ENCODE data around the gene MGAT4C.

Gene MGAT4C

GRCh38 chr12:86265329-86265695 lies 9.1 kb upstream of the MGAT4C start:
- no peak for TF ChIP-seq CTCF (IDR thresholded peaks at IDR 0.05; ENCODE audit: borderline replicate concordance, insufficient read depth, low read depth, low read length)
- no peak overlapping the region for H3K4me3 ChIP-seq (ENCODE audit: low read depth, low read length)

DNA sequence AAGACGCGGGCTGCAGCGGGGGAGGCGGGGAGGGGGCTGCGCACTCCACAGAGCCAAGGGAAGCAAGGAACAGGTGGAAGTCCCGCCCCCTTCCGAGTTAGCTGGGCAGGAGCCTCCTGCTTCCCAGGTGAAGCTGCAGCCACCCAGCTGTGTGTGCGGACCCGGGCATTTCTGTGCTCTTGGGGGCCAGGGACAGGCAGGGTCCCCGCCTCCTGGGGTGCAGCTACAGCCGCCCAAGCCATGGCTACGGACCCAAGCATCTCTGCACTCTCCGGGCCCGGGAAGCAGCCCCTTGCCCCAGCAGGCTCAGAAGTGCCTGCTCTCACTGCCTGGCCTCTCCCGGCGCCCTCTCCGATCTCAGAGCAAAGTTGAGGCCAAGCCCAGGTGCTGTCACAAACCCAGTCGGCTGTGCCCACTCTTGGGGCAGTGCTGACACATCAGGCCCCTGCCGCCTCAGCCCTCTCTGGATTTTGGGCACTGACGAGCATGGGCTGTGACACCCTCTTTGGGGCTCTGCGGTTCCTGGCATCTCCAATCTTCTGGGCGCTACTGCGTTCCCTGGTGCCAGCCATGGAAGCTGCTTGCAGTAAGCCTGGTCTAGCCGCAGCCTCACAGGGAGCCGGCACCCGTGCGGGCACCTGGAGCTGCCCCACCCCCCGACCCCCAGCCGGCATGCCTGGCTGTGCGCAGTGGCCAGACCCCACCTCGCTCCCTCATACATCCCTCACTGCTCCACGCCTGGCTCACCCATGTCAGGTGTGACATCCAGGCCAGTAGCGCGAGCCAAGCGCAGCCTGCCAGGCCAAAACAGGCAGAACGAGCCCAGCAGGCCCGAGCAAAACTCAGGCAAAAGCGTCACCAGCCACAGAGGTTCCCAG lies 8.5 kb upstream of the MGAT4C start:
- no peak overlapping the region for H3K4me3 ChIP-seq (ENCODE audit: low read depth, low read length)
- TF ChIP-seq CTCF (IDR thresholded peaks at IDR 0.05; ENCODE audit: borderline replicate concordance, insufficient read depth, low read depth, low read length) = no peak

DNA sequence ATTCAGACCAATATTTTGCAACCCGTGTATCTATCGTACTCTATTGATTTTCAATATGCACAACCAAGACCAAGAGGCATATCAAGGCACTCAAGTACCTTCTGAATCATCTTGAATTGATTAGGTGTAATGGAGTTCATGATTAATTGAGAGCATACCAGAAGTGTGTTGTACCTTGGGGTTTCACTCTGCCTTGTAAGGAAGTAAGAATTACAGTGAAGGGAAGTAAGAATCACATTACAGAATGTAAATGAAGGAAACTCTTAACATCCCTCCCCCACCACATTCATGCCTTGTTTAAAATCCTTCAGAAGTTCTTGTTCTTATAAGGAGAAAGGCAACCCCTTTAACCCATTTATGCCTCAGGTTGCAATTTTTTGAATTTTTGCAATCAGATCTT lies 5.4 kb upstream of the MGAT4C start:
- H3K4me3 ChIP-seq (ENCODE audit: low read depth, low read length) = no peak overlapping the region
- no peak for TF ChIP-seq CTCF (IDR thresholded peaks at IDR 0.05; ENCODE audit: borderline replicate concordance, insufficient read depth, low read depth, low read length)

- no peak for TF ChIP-seq CTCF (IDR thresholded peaks at IDR 0.05; ENCODE audit: borderline replicate concordance, insufficient read depth, low read depth, low read length)
- H3K4me3 ChIP-seq (ENCODE audit: low read depth, low read length) = no peak overlapping the region
These were observed 5.0 kb upstream of the MGAT4C start for GRCh38 chr12:86261142-86261541.

GRCh38 chr12:86260183-86260582 lies 4.0 kb upstream of the MGAT4C start:
- TF ChIP-seq CTCF (IDR thresholded peaks at IDR 0.05; ENCODE audit: borderline replicate concordance, insufficient read depth, low read depth, low read length) = no peak

GRCh38 chr12:86257134-86257533 lies 943 bp upstream of the MGAT4C start:
- H3K4me3 ChIP-seq (ENCODE audit: low read depth, low read length) = no peak overlapping the region
- no peak for TF ChIP-seq CTCF (IDR thresholded peaks at IDR 0.05; ENCODE audit: borderline replicate concordance, insufficient read depth, low read depth, low read length)

More at GRCh38 chr12:86260183-86260582, 4.0 kb upstream of the MGAT4C start:
- H3K4me3 ChIP-seq (ENCODE audit: low read depth, low read length) = no peak overlapping the region
